BLaER1 treated with 17β-estradiol and CSF1 and Interleukin-3, amounts not matched to agents 10 nM and 100 nM (cell line): Measurements from ENCODE around the gene RNU2-1.
"Not testable (repeated sequence)": the region's sequence is repeated elsewhere in the genome, so short reads cannot be mapped to it uniquely, and the experiment has no call there.

Experiments
- H3K27ac ChIP-seq, 11 experiments: shearing (Covaris generic); formaldehyde crosslinking; 2 replicates each; pipeline ENCODE4 v1.8.1; 2022
- H3K27me3 ChIP-seq, 11 experiments: shearing (Covaris generic); formaldehyde crosslinking; 2 replicates each; pipeline ENCODE4 v1.8.1; 2022
- H3K36me3 ChIP-seq, 11 experiments: shearing (Covaris generic); formaldehyde crosslinking; 2 replicates each; pipeline ENCODE4 v1.8.1; 2022
- H3K4me1 ChIP-seq, 10 experiments: shearing (Covaris generic); formaldehyde crosslinking; 2 replicates each; pipeline ENCODE4 v1.8.1; 2022
- H3K4me2 ChIP-seq, 11 experiments: shearing (Covaris generic); formaldehyde crosslinking; 2 replicates each; pipeline ENCODE4 v1.8.1; 2022
- H3K4me3 ChIP-seq, 10 experiments: shearing (Covaris generic); formaldehyde crosslinking; 2 replicates each; pipeline ENCODE4 v1.8.1; 2022
- H3K9ac ChIP-seq, 11 experiments: shearing (Covaris generic); formaldehyde crosslinking; 2 replicates each; pipeline ENCODE4 v1.8.1; 2022
- H3K9me3 ChIP-seq, 11 experiments: shearing (Covaris generic); formaldehyde crosslinking; replicated peaks in 1 of 11; 2 replicates each; pipeline ENCODE4 v1.8.1; 2022
- H4K20me1 ChIP-seq, 11 experiments: shearing (Covaris generic); formaldehyde crosslinking; 2 replicates each; pipeline ENCODE4 v1.8.1; 2022
- Cebpa-rat ChIP-seq, 11 experiments: shearing (Covaris generic); IDR thresholded peaks; 2 replicates each; pipeline ENCODE4 v1.8.1; 2022

RNU2-1 gene

DNA sequence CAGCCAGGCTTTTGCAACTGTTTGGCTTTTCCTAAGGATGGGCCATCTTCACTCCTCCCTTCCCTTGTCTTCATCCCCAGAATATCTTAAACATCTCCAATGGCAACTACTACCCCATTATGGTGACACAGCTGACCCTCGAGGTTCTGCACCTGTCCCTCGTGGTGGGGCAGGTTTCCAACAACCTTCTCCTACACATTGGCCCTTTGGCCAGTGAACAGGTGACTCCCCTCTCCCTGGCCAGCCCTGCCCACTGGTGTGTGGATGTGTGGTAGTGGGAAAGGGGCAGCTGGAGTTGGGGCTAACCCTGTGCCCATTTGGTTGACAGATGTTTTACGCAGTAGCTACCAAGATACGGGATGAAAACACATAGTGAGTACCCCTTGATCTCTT, 17.4 kb downstream of the RNU2-1 start:
- Histone ChIP-seq H3K4me3 (no peak overlapping the region), H3K9me3 (no peaks in the 10 kb centered on the region), H3K36me3 (peaks cover 18 to 84% (median 58%) of the 10 kb centered on the region in 11 experiments; a peak in 21 of 22 replicates), H3K9ac (no peak overlapping the region), H4K20me1 (peaks cover 0 to 87% (median 33%) of the 10 kb centered on the region in 11 experiments; a peak in 14 of 22 replicates), H3K4me1 (peaks cover 49 to 86% (median 60%) of the 10 kb centered on the region in 10 experiments), H3K27ac (no peak overlapping the region), H3K27me3 (no peaks in the 10 kb centered on the region), H3K4me2 (peak overlapping the region in 4 of 11 experiments; percentile 1 to 100 (median 96); a peak in 7 of 22 replicates)
- no peak for TF ChIP-seq Cebpa-rat (IDR thresholded peaks at IDR 0.05)

DNA sequence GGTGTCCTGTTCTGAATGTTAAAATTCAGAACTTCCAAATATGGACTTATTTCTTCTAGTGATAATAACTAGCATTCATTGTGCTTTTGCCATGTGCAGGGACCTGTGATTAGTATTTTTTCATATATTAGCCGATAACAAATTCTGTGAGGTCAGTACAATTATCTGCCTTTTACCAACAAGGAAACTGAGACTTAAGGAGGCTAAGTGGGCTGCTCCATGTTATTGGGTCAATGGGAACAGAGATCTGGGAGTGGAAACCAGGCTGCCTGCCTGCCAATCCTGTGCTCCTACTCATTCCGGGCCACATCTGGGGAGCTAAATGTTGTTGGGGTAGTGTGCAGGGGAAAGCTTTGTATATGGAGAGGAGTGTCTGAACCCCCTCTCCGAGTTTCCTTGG, 18.4 kb downstream of the RNU2-1 start:
- H3K27me3 ChIP-seq, result no peaks in the 10 kb centered on the region
- peak overlapping the region in 3 of 11 experiments; percentile 94 to 100 (median 99); a peak in 6 of 22 replicates for H3K4me2 ChIP-seq
- no peak overlapping the region for H3K4me3 ChIP-seq
- H3K9me3 ChIP-seq, result no peaks in the 10 kb centered on the region
- H3K27ac ChIP-seq, result no peak overlapping the region
- H3K9ac ChIP-seq, result peak overlapping the region in 1 of 11 experiments; percentile 14; a peak in 1 of 22 replicates
- no peak for TF ChIP-seq Cebpa-rat (IDR thresholded peaks at IDR 0.05)
- H4K20me1 ChIP-seq, result peaks cover 0 to 76% (median 26%) of the 10 kb centered on the region in 11 experiments; a peak in 13 of 22 replicates
- peaks cover 48 to 85% (median 58%) of the 10 kb centered on the region in 10 experiments for H3K4me1 ChIP-seq
- H3K36me3 ChIP-seq, result peaks cover 18 to 75% (median 58%) of the 10 kb centered on the region in 11 experiments; a peak in 21 of 22 replicates

DNA sequence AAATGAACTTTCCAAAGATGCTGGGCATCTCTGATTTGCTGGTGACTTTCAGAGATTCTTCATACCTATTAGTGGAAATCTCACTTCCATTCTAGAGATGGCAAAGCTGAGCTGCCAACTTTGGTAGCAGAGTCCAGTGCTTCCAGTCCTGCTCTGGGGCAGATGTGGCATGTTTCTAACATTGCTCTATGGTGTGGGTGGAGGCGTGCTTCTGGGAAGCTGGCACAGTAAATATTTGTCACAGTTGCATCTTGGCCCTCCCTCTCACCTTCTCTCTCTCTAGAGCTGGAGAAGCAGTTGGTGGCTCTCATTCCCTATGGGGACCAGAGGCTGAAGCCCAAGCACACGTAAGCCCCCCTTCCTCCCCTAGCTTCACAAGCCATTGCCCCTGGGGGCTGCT, 20.2 kb downstream of the RNU2-1 start:
- Histone ChIP-seq H3K9ac (peak overlapping the region; percentile 78 to 98 (median 90); a peak in 20 of 22 replicates), H3K4me2 (peak overlapping the region; percentile 86 to 100 (median 98))

DNA sequence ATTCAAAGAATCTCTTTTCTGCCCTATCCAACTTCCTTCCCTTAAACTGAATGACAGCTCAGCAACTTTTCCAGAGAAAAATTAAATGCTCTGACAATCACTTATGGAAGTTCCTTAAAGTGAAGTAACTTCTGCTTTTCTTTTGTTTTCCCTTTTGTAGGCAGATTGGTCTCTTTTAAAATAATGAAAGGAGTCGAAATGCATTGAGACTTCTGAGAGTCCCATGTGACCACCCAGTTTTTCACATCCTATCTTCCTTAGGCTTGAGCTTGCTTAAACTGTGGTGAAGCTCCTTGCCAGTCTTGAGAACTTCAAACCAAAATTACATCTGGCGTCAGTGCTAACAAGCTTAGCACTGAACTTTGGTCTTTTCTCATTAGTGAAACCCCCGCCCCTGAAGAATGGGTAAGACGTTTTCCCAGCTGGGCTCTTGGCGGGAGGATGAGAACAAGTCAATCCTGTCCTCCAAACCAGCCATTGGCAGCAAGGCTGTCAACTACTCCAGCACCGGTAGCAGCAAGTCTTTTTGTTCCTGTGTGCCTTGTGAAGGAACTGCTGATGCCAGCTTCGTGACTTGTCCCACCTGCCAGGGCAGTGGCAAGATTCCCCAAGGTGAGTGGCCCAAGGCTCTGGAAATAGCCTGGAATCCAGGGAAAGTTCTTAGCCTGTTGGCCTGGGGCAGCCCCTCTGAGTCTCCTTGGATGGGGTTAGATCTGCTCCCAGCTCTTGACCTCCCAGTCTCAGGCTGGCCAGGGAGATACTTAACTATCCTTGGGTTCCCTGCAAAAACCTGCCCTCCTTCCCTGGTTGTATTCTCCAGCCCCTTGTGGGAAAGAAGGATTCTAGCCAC, 20.9 kb downstream of the RNU2-1 start:
- Histone ChIP-seq H3K9ac (peak overlapping the region; percentile 78 to 98 (median 90)), H3K27ac (peak overlapping the region; percentile 59 to 98 (median 89)), H4K20me1 (peaks cover 0 to 52% (median 18%) of the 10 kb centered on the region in 11 experiments; a peak in 12 of 22 replicates), H3K27me3 (no peaks in the 10 kb centered on the region), H3K4me1 (peaks cover 34 to 64% (median 43%) of the 10 kb centered on the region in 10 experiments), H3K36me3 (peaks cover 18 to 75% (median 46%) of the 10 kb centered on the region in 11 experiments; a peak in 21 of 22 replicates), H3K4me3 (peak overlapping the region; percentile 64 to 91 (median 84)), H3K9me3 (no peaks in the 10 kb centered on the region), H3K4me2 (peak overlapping the region; percentile 86 to 100 (median 98))
- TF ChIP-seq Cebpa-rat (IDR thresholded peaks at IDR 0.05), result no peak

More for the DNA sequence above, 20.2 kb downstream of the RNU2-1 start:
- Histone ChIP-seq H3K27me3 (no peaks in the 10 kb centered on the region), H3K9me3 (no peaks in the 10 kb centered on the region), H4K20me1 (peaks cover 0 to 58% (median 18%) of the 10 kb centered on the region in 11 experiments; a peak in 12 of 22 replicates), H3K36me3 (peaks cover 18 to 75% (median 53%) of the 10 kb centered on the region in 11 experiments; a peak in 21 of 22 replicates), H3K27ac (peak overlapping the region; percentile 59 to 98 (median 89); a peak in 18 of 22 replicates), H3K4me3 (peak overlapping the region in 8 of 10 experiments; percentile 80 to 91 (median 86); a peak in 16 of 20 replicates), H3K4me1 (peaks cover 34 to 71% (median 43%) of the 10 kb centered on the region in 10 experiments)
- TF ChIP-seq Cebpa-rat (IDR thresholded peaks at IDR 0.05), result no peak

DNA sequence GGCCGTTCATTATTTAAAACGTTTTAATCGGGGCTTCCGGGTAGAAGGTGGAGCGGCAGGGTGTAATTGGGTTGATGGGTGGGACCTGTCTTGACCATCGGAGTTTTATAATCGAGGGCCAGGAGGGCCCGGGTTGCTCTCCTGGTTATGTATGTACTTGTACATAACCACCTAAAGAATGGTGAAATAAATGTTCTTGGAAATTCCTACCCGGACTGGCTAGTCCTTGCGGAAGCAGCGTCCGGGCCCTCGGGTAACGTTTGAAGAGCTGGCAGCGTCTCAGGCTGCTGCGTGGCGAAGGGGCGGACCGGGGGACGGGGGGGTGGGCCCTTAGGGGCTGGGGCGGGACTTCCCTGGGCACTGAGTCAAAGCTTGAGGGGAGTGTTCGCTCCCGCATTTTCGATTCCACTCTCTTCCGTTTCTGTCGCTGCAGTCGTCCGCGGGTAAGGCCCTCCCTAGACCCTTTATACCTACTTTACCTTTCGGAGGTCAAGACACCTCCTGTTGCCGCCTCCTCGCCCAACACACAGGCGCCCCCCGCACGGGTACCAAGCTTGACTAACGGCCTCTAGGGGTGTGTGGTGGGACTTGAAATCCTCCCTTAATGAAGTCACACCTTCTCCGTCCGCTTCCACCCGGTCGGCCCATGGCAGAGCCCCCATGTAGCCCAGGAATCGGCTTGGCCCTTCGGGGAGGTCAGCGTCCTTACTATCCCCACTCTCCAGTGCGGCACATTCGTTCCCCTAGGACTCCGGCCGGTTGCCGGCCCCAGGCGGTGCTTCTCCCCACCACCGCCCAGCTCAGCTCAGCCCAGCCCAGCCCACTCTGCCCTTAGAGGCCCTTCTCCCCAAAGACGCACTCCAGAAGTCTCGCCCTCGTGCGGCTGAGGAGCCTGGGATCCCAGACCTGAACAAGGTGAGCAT, 22.0 kb downstream of the RNU2-1 start, which contains the start of gene TMEM106A:
TSS of gene TMEM106A (plus strand) at position 396 of the 923 bp plus-strand sequence. CDS start 1,167 bp downstream, outside the sequence.
- Histone ChIP-seq H3K9ac (peak within 1 kb of the TSS; percentile 78 to 98 (median 90)), H3K9me3 (no peaks in the 10 kb centered on the region), H3K4me3 (peak within 1 kb of the TSS; percentile 64 to 91 (median 84)), H3K4me2 (peak within 1 kb of the TSS; percentile 86 to 100 (median 98)), H3K36me3 (peaks cover 14 to 75% (median 36%) of the 10 kb centered on the region in 11 experiments; a peak in 21 of 22 replicates), H3K27ac (peak within 1 kb of the TSS; percentile 72 to 98 (median 89)), H4K20me1 (peaks cover 0 to 40% (median 11%) of the 10 kb centered on the region in 11 experiments; a peak in 9 of 22 replicates), H3K4me1 (peaks cover 29 to 53% (median 37%) of the 10 kb centered on the region in 10 experiments), H3K27me3 (no peaks in the 10 kb centered on the region)
- TF ChIP-seq Cebpa-rat (IDR thresholded peaks at IDR 0.05), result no peak

DNA sequence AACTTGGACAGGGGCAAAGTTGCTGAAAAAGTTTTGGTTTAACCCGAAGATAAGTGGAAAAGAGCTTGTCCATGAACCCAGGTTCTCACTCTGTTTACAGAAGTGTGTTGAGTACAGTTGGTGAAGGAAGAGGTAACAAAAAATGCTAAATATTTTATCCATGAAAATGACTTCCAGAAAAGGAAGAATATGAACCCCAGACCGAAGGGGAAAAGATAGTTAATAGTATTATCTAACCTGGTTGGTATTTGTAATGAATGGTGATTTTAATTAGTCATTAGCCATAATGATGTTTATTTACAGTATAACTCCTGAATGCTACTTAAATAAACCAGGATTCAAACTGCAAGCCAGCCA, 22.7 kb downstream of the RNU2-1 start:
- Histone ChIP-seq H3K4me1 (peaks cover 29 to 46% (median 37%) of the 10 kb centered on the region in 10 experiments), H3K9me3 (no peaks in the 10 kb centered on the region), H3K27ac (peak overlapping the region; percentile 60 to 98 (median 88); a peak in 21 of 22 replicates), H3K4me2 (peak overlapping the region; percentile 69 to 98 (median 83)), H3K9ac (peak overlapping the region; percentile 78 to 98 (median 90)), H3K27me3 (no peaks in the 10 kb centered on the region), H4K20me1 (peaks cover 0 to 34% (median 6%) of the 10 kb centered on the region in 11 experiments; a peak in 9 of 22 replicates), H3K36me3 (peaks cover 9 to 75% (median 30%) of the 10 kb centered on the region in 11 experiments; a peak in 21 of 22 replicates), H3K4me3 (peak overlapping the region; percentile 64 to 91 (median 84))
- no peak for TF ChIP-seq Cebpa-rat (IDR thresholded peaks at IDR 0.05)

DNA sequence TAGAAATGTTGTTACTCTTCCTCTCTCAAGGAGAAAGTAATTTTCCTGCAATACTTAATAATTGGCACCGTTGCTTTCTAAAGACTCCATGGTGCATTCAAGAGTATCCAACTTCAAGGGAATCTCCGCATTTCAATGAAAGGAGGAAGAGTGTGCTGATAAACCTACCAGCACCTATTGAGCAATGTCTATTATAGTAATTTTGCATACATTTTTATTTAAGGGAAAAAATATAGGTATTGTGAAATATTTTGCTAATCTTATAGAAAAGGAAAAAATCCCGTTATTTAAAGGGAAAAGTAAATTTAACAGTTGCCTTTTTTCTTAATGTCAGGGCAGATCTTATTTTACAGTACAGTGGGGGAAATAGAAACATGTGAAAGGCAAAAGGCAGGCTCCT, 23.2 kb downstream of the RNU2-1 start:
- TF ChIP-seq Cebpa-rat (IDR thresholded peaks at IDR 0.05), result peak in 2 of 11 experiments; percentile 31 to 50; a peak in 3 of 22 replicates
- H3K27ac ChIP-seq, result peak overlapping the region in 8 of 11 experiments; percentile 72 to 98 (median 90); a peak in 12 of 22 replicates
- H3K4me2 ChIP-seq, result peak overlapping the region; percentile 69 to 98 (median 83)

DNA sequence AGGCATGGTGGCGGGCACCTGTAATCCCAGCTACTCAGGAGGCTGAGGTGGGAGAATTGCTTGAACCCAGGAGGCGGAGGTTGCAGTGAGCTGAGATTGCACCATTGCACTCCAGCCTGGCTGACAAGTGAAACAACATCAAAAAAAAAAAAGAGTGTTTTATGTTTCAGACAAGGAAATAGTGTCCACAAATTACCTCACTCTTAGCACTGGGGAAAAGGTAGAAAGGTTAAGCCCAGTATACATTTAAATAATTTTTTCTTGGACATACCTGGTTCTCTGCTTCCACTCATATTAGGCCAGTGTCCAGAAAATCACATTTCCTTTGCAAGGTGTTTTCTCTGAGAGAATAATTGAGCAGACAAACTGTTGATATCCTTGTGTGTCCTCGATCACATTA, 30.8 kb downstream of the RNU2-1 start:
- H3K27me3 ChIP-seq, H3K4me3 ChIP-seq, H3K4me2 ChIP-seq, H3K27ac ChIP-seq, H3K9me3 ChIP-seq, H3K9ac ChIP-seq: not testable (repeated sequence)
- peaks cover 0 to 16% (median 0%) of the 10 kb centered on the region in 11 experiments; a peak in 3 of 22 replicates for H4K20me1 ChIP-seq
- peaks cover 0 to 19% (median 14%) of the 10 kb centered on the region in 10 experiments; a peak in 16 of 20 replicates for H3K4me1 ChIP-seq
- H3K36me3 ChIP-seq, result peaks cover 17 to 100% (median 38%) of the 10 kb centered on the region in 11 experiments; a peak in 21 of 22 replicates

More for the DNA sequence above, 23.2 kb downstream of the RNU2-1 start:
- Histone ChIP-seq H3K9me3 (no peaks in the 10 kb centered on the region), H3K4me1 (peaks cover 29 to 41% (median 36%) of the 10 kb centered on the region in 10 experiments), H3K4me3 (peak overlapping the region in 8 of 10 experiments; percentile 64 to 91 (median 86); a peak in 13 of 20 replicates), H3K36me3 (peaks cover 4 to 75% (median 24%) of the 10 kb centered on the region in 11 experiments; a peak in 18 of 22 replicates), H3K9ac (peak overlapping the region in 8 of 11 experiments; percentile 78 to 98 (median 94); a peak in 13 of 22 replicates), H3K27me3 (no peaks in the 10 kb centered on the region), H4K20me1 (peaks cover 0 to 29% (median 1%) of the 10 kb centered on the region in 11 experiments; a peak in 8 of 22 replicates)
